ENCODE results near the gene H2BK1.

DNA sequence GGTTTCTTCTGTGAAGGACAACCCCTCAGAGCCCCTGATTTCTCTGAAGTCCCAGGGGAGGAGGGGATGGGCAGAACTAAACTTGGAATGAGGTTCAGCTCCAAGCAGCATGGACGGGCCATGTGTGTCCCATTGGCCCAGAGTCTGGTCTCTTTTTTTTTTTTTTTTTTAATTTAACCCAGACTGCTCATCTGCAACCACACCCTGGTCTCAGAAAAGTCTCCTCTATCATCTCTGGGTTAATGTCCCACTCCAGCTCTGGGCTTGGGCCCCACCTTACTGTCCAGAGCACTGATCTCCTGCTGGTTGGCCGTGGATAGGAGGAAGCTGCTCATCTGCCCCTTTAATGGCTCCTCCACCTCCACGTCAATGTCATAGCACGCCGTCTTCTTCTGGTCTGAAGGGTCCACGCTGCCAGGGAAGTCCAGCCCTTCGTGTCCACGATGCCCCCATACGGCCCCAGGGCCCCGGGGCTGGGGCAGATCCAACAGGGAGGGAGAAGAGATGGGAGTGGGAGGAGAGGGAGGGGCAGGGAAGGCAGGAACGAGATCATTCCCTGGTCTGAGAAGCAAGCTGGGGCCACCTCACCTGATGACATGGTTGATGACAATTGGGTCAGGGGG, 29.7 kb upstream of the H2BK1 start:
- TF ChIP-seq, protein P1, sequence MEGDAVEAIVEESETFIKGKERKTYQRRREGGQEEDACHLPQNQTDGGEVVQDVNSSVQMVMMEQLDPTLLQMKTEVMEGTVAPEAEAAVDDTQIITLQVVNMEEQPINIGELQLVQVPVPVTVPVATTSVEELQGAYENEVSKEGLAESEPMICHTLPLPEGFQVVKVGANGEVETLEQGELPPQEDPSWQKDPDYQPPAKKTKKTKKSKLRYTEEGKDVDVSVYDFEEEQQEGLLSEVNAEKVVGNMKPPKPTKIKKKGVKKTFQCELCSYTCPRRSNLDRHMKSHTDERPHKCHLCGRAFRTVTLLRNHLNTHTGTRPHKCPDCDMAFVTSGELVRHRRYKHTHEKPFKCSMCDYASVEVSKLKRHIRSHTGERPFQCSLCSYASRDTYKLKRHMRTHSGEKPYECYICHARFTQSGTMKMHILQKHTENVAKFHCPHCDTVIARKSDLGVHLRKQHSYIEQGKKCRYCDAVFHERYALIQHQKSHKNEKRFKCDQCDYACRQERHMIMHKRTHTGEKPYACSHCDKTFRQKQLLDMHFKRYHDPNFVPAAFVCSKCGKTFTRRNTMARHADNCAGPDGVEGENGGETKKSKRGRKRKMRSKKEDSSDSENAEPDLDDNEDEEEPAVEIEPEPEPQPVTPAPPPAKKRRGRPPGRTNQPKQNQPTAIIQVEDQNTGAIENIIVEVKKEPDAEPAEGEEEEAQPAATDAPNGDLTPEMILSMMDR (IDR thresholded peaks at IDR 0.05): no peak
- TF ChIP-seq POLR2A (IDR thresholded peaks at IDR 0.05): no peak

All from sigmoid colon (tissue), 3 donors.